Right atrium auricular region (tissue), 2 donors: ENCODE data around the gene WNT7A. TPM values are rescaled to one million over a fixed set of nuclear protein-coding genes. Genes with fewer than 3 reads are reported as not detected.

Experiments used
- DNase-seq: peaks from one replicate; pipeline ENCODE4 v3.0.0-alpha.2; 2019; ENCODE audit warnings: low spot score
- H3K27ac ChIP-seq, 2 donors: fragments of 200-600 bp; sonication (generic); 1 replicate in 1 of 2; 2 replicates in 1 of 2; pipeline ENCODE4 v1.5.1; 2016 to 2019
- H3K27me3 ChIP-seq, 2 donors: fragments of 200-600 bp; sonication (generic); one replicate each; pipeline versions ENCODE4 v1.5.1 to v1.6.0; 2017 to 2019
- H3K36me3 ChIP-seq: fragments of 200-600 bp; sonication (generic); one replicate; pipeline ENCODE4 v1.5.1; 2016
- H3K4me1 ChIP-seq, 2 donors: fragments of 200-600 bp; sonication (generic); one replicate each; pipeline versions ENCODE4 v1.5.1 to v1.6.0; 2017 to 2019
- H3K4me3 ChIP-seq, 2 donors: fragments of 200-600 bp; sonication (generic); 1 replicate in 1 of 2; 2 replicates in 1 of 2; pipeline ENCODE4 v1.5.1; 2017 to 2019; ENCODE audit warnings: mild to moderate bottlenecking in 1 of 2, moderate library complexity in 1 of 2
- H3K9me3 ChIP-seq, 2 donors: fragments of 200-600 bp; sonication (generic); one replicate each; pipeline ENCODE4 v1.5.1; 2019
- total RNA-seq, 2 donors: library from RNA; depleted of rRNA; stranded (reverse); fragments of >200 nt; gene quantifications; one replicate each; pipeline ENCODE4 v1.1.0, GENCODE V29; 2016
- TF ChIP-seq, protein P1 (sequence below), 2 donors: fragments of 200-600 bp; sonication (generic); IDR thresholded peaks; one replicate each; pipeline ENCODE4 v1.5.1; 2019; ENCODE audit warnings: antibody characterized with exemption in 2 of 2

Gene WNT7A
- total RNA-seq, 2 donors from 2014 or later, result not detected

GRCh38 chr3:13887495-13888300 is 7.8 kb upstream of the WNT7A start:
- peaks cover 0 to 3% of the 10 kb centered on the region in 2 donors for H3K4me1 ChIP-seq
- no peaks in the 10 kb centered on the region for H3K36me3 ChIP-seq
- TF ChIP-seq, protein P1, sequence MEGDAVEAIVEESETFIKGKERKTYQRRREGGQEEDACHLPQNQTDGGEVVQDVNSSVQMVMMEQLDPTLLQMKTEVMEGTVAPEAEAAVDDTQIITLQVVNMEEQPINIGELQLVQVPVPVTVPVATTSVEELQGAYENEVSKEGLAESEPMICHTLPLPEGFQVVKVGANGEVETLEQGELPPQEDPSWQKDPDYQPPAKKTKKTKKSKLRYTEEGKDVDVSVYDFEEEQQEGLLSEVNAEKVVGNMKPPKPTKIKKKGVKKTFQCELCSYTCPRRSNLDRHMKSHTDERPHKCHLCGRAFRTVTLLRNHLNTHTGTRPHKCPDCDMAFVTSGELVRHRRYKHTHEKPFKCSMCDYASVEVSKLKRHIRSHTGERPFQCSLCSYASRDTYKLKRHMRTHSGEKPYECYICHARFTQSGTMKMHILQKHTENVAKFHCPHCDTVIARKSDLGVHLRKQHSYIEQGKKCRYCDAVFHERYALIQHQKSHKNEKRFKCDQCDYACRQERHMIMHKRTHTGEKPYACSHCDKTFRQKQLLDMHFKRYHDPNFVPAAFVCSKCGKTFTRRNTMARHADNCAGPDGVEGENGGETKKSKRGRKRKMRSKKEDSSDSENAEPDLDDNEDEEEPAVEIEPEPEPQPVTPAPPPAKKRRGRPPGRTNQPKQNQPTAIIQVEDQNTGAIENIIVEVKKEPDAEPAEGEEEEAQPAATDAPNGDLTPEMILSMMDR (IDR thresholded peaks at IDR 0.05), result no peak
- no peaks in the 10 kb centered on the region for H3K27me3 ChIP-seq
- peak; percentile 9 for DNase-seq
- H3K27ac ChIP-seq, result no peak overlapping the region
- no peaks in the 10 kb centered on the region for H3K9me3 ChIP-seq
- no peak overlapping the region for H3K4me3 ChIP-seq

- TF ChIP-seq, protein P1 (IDR thresholded peaks at IDR 0.05), result no peak
- peaks cover 0 to 3% of the 10 kb centered on the region in 2 donors for H3K27me3 ChIP-seq
- H3K4me1 ChIP-seq, result peaks cover 0 to 3% of the 10 kb centered on the region in 2 donors
- DNase-seq, result peak; percentile 36
- no peaks in the 10 kb centered on the region for H3K36me3 ChIP-seq
- H3K9me3 ChIP-seq, result peaks cover 0 to 6% of the 10 kb centered on the region in 2 donors
- no peak overlapping the region for H3K27ac ChIP-seq
- no peak overlapping the region for H3K4me3 ChIP-seq
These were observed 6.8 kb upstream of the WNT7A start for GRCh38 chr3:13886593-13887129.

DNA sequence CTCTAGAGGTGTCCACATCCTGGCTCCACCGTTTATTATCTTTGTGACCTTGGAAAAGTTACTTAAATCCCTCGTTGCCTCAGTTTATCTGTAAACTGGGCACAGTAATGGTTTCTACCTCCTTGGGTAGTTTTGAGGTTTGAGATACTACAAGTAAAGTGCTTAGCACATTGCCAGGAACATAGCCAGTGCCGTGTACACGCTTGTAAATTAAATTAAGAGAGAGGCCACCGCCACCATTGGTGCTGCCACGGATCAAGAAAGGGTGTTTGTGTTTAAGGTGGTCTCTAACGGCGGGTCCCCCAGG is 5.8 kb upstream of the WNT7A start:
- H3K27me3 ChIP-seq, result peaks cover 0 to 3% of the 10 kb centered on the region in 2 donors
- no peak for DNase-seq
- H3K4me3 ChIP-seq, result no peak overlapping the region

DNA sequence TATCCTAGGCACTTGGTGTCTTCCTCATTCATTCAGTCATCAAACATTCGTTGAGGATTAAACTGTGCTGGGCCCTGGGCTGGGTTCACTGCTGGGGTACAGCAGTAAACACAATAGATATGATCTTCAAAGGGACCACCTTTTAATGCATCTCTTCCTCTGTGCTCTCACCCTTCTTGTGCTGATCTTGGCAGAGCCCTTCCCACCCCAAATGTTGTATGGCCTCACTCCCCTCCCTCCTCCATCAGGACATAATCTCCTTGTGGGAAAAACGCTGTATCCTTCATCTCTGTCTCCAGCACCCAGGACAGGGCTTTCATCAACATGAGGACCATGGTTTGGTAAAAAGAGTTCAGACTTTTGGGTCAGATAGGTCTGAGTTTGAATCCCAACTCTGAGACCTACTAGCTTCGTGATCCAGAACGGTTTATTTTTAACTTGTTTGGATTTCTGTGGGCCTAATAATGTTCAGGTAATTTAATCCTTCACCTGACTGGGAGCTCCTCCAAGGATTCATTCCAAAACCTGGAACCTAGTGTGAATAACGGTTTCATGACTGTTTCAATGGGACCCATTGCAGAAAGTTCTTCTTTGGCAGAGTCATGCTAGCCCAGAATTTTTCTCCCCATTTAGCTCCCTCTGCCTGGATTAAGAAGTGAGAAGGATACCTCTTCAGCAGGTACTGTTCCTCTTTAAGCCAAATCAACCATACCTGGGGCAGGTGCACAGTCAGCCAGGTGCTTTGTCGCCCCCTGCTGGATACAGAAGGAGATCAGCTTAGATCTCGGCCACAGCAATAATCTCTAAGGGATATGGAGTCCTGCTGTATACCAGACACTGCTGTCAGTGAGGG is 5.2 kb upstream of the WNT7A start:
- H3K27me3 ChIP-seq, result peaks cover 0 to 7% of the 10 kb centered on the region in 2 donors

More for the DNA sequence above, 5.8 kb upstream of the WNT7A start:
- H3K27ac ChIP-seq, result no peak overlapping the region
- TF ChIP-seq, protein P1 (IDR thresholded peaks at IDR 0.05), result peak in 1 of 2 donors; percentile 6
- peaks cover 0 to 3% of the 10 kb centered on the region in 2 donors for H3K4me1 ChIP-seq
- peaks cover 0 to 6% of the 10 kb centered on the region in 2 donors for H3K9me3 ChIP-seq
- H3K36me3 ChIP-seq, result no peaks in the 10 kb centered on the region

DNA sequence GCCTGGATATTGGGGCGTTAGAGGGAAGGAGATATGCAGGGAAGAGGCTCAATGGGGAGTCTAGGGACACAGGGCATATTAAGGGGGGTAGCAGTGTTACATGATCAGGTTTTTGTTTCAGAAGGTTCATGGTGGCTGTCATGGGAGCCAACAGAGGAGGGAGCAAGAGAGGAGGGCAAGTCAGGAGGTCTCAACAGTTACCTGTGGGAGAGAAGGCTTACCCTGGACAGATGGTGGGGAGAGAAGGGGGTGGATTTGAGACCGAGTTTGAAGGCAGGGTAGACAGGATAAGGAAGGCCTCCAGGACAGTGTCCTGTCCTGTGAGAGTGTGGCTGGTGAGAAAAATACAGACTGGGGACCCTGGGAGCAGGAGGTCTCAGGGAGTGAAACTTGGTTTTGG is 3.8 kb upstream of the WNT7A start:
- DNase-seq, result no peak
- Histone ChIP-seq H3K4me1 (peaks cover 0 to 22% of the 10 kb centered on the region in 2 donors), H3K27ac (no peak overlapping the region), H3K4me3 (no peak overlapping the region), H3K36me3 (no peaks in the 10 kb centered on the region), H3K9me3 (peaks cover 0 to 6% of the 10 kb centered on the region in 2 donors), H3K27me3 (peaks cover 0 to 12% of the 10 kb centered on the region in 2 donors)
- TF ChIP-seq, protein P1 (IDR thresholded peaks at IDR 0.05), result no peak

More for the DNA sequence above, 5.2 kb upstream of the WNT7A start:
- no peaks in the 10 kb centered on the region for H3K36me3 ChIP-seq
- DNase-seq, result peak; percentile 46
- peaks cover 0 to 8% of the 10 kb centered on the region in 2 donors for H3K4me1 ChIP-seq
- H3K9me3 ChIP-seq, result peaks cover 0 to 6% of the 10 kb centered on the region in 2 donors
- H3K4me3 ChIP-seq, result no peak overlapping the region
- no peak overlapping the region for H3K27ac ChIP-seq
- TF ChIP-seq, protein P1 (IDR thresholded peaks at IDR 0.05), result peak; percentile 10 to 53
